Measurements from ENCODE around the gene HAUS3.
A peak's percentile ranks its signal among the peaks of the same experiment; 100 is the strongest.

Gene HAUS3

DNA sequence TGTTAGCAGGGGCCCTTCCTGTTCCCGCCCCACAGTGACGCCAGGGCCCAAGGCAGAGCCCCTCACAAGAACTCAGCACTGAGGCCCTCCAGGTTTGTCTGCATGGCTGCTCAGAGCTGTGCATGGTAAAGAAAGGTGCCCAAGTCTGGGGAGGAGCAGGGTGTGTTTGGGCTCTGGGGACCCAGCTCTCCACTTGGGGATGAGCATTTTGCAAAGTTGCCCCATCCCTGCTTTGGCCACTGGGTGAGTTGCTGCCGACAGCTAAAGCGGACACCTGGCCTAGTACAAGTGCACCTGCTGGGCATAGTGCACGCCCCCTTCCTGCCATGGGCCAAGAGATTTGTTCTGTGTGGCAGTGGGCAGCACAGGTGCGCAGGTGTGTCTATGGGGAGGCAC, 22.0 kb upstream of the HAUS3 start:
- no peak for DNase-seq (ENCODE audit: low read depth in 2 of 2)

DNA sequence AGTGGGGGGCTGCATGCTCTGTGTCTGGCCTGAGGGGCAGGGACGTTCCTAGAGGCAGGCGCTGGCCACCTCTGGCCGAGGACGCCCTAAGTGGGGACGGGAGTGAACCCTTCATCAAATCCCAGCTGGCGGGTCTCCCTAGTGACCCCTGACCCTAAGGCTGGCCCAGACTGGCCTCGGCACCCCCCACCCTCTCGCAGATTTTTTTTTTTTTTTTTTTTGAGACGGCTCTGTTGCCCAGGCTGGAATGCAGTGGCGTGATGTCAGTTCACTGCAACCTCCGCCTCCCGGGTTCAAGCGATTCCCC, 21.0 kb upstream of the HAUS3 start:
- no peak for DNase-seq (ENCODE audit: low read depth in 2 of 2)

DNA sequence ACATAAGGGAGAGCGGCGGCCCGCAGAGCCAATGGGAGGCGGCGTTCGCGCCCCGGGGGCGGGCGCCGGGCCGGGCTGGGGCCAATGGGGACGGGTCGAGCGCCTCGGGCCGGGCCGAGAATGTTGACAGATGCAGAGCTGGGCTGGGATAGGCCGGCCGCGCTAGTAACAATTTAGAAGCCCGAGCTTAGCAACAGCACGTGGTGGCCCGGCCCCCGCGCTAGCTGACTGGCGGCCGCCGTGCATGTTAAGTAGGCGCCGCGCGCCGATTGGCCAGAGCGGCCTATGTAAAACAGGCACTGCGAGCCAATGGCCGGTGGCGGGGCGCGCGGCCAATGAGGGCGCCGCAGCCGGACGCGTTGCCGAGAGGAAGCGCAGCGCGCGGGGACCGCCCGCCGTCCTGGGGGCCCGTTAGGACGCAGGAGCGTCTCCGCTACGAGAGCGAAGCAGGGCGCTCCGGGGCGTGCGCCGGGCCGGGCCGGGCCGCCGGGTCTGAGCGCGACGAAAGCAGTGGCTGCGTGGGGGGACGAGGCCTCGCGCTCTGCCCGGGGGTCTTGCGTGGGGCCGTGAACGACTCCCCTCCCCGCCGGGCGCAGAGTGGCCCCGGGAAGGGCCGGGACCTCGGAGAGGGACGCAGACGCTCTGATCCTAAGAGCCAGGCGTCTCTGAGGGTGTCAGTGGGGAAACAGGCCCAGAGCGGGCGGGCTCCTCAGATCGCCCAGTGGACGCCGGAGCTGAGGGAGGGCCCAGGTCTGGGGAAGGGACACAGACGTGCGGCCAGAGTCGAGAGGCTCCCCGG, 20.4 kb upstream of the HAUS3 start:
- peak; percentile 92 to 95 for DNase-seq (ENCODE audit: low read depth in 2 of 2)

DNA sequence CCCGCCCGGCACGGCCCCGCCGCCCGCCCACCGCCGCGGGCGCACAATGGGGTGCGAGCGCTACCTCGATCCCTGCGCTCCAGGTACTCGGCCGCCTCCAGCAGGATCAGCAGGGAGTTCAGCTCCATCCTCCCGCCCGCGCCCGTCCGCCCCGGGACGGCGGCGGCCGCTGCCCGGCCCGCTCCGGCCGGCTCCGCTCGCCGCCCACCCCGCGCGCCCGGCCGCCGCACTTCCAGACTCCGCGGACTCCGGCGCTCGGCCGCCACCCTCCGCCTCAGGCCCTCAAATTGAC, 19.9 kb upstream of the HAUS3 start, which contains the start of gene MXD4:
Gene MXD4 (minus strand): TSS at position 257 of the 292 bp plus-strand sequence. CDS start 129 bp downstream, at position 128.
- DNase-seq (ENCODE audit: low read depth in 2 of 2) = peak in 1 of 2 experiments; percentile 14

- peak in 1 of 2 experiments; percentile 32 for DNase-seq (ENCODE audit: low read depth in 2 of 2)
Observed at GRCh38 chr4:2261110-2261852, 19.4 kb upstream of the HAUS3 start.

- DNase-seq (ENCODE audit: low read depth in 2 of 2) = no peak
Observed at GRCh38 chr4:2260344-2261109, 18.6 kb upstream of the HAUS3 start.

GRCh38 chr4:2259541-2260343, 17.8 kb upstream of the HAUS3 start:
- DNase-seq (ENCODE audit: low read depth in 2 of 2) = no peak

DNA sequence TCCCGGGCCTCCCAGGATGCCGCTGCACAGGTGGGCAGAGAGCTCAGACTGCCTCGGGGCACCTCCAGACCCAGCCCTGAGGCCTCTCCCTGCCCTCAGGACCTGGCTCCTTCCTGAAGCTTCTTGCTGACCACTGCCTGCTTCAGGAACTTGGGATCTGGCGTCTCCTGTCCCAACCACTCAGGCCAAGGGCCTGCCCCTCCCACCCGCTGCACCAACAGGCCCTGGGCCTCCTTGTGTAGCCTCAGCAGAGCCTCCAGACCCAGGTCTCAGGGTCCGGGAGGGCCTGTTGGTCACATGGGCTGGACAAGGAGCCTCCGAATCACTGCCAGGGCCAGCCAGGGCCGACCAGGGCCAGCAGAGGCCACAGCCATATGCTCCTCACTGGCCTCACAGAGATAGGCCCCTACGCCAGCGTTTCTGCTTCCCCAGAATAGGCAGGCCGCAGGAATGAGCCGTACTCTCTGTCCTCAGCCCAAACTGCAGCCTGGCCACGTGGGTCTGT, 17.2 kb upstream of the HAUS3 start:
- DNase-seq (ENCODE audit: low read depth in 2 of 2) = no peak

GRCh38 chr4:2258091-2259035, 16.4 kb upstream of the HAUS3 start:
- no peak for DNase-seq (ENCODE audit: low read depth in 2 of 2)

DNA sequence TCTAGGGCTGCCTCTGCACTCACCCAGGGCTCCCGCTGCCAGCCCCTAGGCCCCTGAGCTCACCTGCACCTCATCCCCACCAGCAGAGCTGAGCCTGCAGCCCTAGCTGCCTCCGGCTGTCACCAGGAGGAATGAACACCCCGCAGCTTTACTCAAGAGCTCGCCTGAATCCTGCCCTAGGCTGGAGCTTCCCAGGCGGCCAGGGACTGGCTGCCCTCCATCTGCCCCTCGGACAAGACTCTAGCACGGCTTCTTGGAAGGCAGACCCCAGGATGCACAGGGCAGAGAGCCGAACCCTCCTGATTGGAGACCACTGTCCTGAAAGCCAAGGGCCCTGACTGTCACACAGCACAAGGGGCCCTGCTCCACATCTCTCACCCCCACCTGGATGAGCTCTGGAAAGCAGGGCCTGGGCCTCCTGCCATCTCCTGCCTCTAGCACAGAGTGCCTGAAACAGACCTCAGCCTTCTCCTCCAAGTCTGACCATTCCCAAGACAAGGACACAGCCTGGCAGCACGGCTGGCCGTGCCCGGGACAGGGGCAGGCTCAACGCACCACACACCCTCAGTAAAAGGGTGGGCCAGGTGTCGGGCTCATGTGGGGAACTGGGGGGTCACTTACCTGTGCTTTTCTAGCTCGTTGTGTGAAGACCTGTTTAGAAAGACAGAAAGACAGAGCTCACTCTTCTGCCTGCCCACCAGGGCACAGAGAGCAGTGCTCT, 15.6 kb upstream of the HAUS3 start:
- no peak for DNase-seq (ENCODE audit: low read depth in 2 of 2)

- no peak for DNase-seq (ENCODE audit: low read depth in 2 of 2)
Observed at GRCh38 chr4:2256781-2257191, 14.9 kb upstream of the HAUS3 start.

GRCh38 chr4:2256156-2256731, 14.3 kb upstream of the HAUS3 start:
- no peak for DNase-seq (ENCODE audit: low read depth in 2 of 2)

- DNase-seq (ENCODE audit: low read depth in 2 of 2) = no peak
Observed at GRCh38 chr4:2255501-2256155, 13.7 kb upstream of the HAUS3 start.

GRCh38 chr4:2254665-2255500, 13.0 kb upstream of the HAUS3 start:
- no peak for DNase-seq (ENCODE audit: low read depth in 2 of 2)

- DNase-seq (ENCODE audit: low read depth in 2 of 2) = no peak
Observed at GRCh38 chr4:2253160-2254084, 11.5 kb upstream of the HAUS3 start.

DNA sequence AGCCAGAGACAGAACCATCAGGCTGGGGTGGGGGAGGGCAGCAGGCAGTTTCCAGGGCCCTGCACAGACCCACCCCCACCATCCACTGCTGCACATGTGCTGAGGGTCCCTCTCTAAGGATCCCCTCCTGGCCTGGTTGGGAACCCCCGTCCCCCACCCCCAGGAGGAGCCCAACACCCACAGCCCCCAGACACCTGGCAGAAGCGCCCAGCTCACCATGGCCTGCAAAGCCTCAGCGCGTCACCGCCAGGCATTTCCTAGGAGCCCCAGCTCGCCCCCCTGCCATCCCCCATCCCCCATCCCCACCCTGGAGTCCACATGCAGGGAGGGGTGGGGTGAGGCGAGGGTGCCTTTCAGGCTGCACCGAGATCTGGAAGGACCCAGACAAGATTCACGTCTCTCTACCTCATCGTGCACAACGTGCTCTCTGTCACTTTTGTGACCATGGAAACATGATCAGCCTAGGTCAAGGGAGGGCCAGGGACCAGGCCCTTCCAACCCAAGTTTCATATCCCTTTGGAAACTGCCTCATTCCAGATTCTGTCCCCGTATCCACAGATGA, 10.7 kb upstream of the HAUS3 start:
- no peak for DNase-seq (ENCODE audit: low read depth in 2 of 2)
